Measurements from ENCODE around the gene TEX261.
"Not testable (repeated sequence)": the region's sequence is repeated elsewhere in the genome, so short reads cannot be mapped to it uniquely, and the experiment has no call there.

TEX261 gene

DNA sequence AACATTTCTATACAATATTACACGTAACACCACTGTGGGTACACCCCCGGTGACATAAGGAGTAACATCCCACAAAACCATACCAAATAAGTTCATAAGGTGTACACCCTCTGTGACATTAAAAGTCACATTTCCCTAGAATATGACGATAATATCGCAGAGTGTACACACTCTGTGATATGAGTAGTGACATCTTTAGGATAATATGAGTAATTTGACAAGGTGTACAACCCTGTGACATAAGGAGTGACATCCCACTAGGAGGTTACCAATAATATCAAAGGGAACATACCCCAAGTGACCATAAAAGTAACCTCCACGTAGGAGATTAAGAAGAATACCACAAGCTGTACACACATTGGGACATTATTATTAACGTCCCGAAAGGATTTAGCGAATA is 24.0 kb upstream of the TEX261 start:
- DNase-seq, result no peak
- H3K36me3 ChIP-seq (replicated peaks), result no peaks in the 10 kb centered on the region
- H3K27ac ChIP-seq, result no peak overlapping the region
- in situ Hi-C loops (cut with HindIII; ENCODE audit: low pct_ligation_motif_present, low sequenced_read_pairs), result no loop called here
- no peak overlapping the region for H3K4me3 ChIP-seq (ENCODE audit: low read depth, low read length)
- no peaks in the 10 kb centered on the region for H3K27me3 ChIP-seq (replicated peaks)
- TF ChIP-seq, protein P1, sequence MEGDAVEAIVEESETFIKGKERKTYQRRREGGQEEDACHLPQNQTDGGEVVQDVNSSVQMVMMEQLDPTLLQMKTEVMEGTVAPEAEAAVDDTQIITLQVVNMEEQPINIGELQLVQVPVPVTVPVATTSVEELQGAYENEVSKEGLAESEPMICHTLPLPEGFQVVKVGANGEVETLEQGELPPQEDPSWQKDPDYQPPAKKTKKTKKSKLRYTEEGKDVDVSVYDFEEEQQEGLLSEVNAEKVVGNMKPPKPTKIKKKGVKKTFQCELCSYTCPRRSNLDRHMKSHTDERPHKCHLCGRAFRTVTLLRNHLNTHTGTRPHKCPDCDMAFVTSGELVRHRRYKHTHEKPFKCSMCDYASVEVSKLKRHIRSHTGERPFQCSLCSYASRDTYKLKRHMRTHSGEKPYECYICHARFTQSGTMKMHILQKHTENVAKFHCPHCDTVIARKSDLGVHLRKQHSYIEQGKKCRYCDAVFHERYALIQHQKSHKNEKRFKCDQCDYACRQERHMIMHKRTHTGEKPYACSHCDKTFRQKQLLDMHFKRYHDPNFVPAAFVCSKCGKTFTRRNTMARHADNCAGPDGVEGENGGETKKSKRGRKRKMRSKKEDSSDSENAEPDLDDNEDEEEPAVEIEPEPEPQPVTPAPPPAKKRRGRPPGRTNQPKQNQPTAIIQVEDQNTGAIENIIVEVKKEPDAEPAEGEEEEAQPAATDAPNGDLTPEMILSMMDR (IDR thresholded peaks at IDR 0.05; ENCODE audit: low read depth, low read length, missing control alignments), result no peak

DNA sequence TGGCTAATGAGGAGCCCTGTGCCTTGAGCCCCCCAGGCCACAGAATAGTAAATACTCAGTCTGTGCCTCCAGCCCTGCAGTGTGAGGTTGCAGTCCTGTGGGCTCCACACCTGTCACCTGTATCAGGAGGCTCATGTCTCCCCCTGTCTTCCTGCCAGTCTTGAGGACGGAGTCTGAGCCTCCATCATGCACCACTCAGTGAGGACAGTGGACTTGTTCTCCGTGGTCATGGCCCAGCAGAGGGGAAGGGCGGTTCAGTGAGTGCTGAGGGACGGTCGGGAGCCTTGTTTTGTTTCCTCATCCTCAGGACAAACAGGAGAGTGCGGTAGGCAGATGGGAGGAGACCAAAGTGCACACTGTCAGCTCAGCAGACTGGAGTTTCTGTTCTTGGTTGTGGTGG is 17.1 kb upstream of the TEX261 start:
- H3K27ac ChIP-seq; H3K36me3 ChIP-seq (replicated peaks); H3K4me3 ChIP-seq (ENCODE audit: low read depth, low read length); DNase-seq; H3K27me3 ChIP-seq (replicated peaks); in situ Hi-C loops (cut with HindIII; ENCODE audit: low pct_ligation_motif_present, low sequenced_read_pairs): not testable (repeated sequence)

GRCh38 chr2:71008342-71008741 is 13.7 kb upstream of the TEX261 start:
- TF ChIP-seq, protein P1 (IDR thresholded peaks at IDR 0.05; ENCODE audit: low read depth, low read length, missing control alignments), result no peak
- in situ Hi-C loops (cut with HindIII; ENCODE audit: low pct_ligation_motif_present, low sequenced_read_pairs), result no loop called here
- no peak for DNase-seq
- H3K27me3 ChIP-seq (replicated peaks), result no peaks in the 10 kb centered on the region
- no peaks in the 10 kb centered on the region for H3K36me3 ChIP-seq (replicated peaks)
- H3K27ac ChIP-seq, result no peak overlapping the region
- H3K4me3 ChIP-seq (ENCODE audit: low read depth, low read length), result no peak overlapping the region

DNA sequence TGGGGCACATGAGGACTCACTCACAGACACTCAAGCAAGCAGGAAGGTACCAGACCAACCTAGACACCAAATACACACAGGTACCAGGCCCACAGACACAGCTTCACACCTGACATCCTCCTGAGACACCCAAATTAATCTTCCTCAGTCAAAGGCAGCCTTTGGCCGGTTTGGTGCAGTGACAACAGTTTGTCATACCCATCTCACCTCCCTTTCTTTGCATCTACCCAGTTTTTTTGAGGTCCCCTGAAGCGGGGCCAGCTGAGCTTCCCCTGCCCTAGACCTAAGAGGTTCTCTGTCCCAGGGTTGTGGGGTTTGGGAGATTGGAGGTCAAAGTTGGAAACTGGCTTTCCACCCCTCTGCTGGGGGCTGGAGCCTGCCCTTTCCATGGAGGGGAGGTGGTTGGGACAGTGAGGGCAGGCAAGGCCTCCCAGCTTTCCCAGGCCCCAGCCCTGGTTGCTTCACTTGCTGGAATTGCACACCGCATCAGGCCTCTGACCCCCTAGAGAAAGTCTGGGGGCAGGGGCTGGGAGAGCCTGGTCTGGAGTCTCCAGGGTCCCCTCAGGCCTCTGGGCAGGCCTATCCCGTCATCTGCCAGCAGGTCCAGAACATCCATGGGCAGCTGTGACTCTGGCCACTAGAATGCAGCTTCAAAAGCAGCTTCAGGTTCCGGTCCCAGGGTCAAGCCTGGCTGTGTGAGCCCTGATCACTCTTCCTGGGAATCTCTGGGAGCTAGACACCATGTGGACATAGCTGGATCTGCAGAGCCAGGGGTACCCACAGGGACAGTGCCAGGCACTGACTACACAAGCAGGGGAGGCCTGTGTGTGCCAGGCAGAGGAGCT is 12.5 kb upstream of the TEX261 start:
- Histone ChIP-seq H3K27me3 (replicated peaks) (no peaks in the 10 kb centered on the region), H3K4me3 (ENCODE audit: low read depth, low read length) (no peak overlapping the region), H3K27ac (no peak overlapping the region), H3K36me3 (replicated peaks) (no peaks in the 10 kb centered on the region)
- DNase-seq, result no peak
- in situ Hi-C loops (cut with HindIII; ENCODE audit: low pct_ligation_motif_present, low sequenced_read_pairs), result no loop called here
- TF ChIP-seq, protein P1 (IDR thresholded peaks at IDR 0.05; ENCODE audit: low read depth, low read length, missing control alignments), result no peak

DNA sequence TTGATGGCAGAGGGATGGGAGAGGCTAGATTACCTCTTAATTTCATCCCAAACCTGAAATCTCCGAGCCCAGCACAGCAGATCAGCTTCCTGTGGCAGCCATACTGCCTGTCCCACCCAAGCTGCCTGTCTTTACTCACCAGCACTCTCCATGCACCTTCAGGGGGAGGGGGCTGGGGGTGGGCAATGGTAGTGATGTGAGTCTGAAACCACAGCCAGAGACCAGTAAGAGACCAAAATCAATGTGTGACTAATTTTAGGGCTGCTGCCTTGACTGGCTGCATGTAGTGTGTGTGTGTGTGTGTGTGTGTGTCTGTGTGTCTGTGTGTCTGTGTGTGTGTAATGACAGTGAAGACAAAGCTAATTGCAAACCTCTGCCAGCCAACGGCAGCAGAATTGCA is 11.7 kb upstream of the TEX261 start:
- in situ Hi-C loops (cut with HindIII; ENCODE audit: low pct_ligation_motif_present, low sequenced_read_pairs), result no loop called here

More for the DNA sequence above, 11.7 kb upstream of the TEX261 start:
- no peak for DNase-seq
- Histone ChIP-seq H3K36me3 (replicated peaks) (no peaks in the 10 kb centered on the region), H3K27ac (no peak overlapping the region), H3K27me3 (replicated peaks) (no peaks in the 10 kb centered on the region), H3K4me3 (ENCODE audit: low read depth, low read length) (no peak overlapping the region)
- TF ChIP-seq, protein P1 (IDR thresholded peaks at IDR 0.05; ENCODE audit: low read depth, low read length, missing control alignments), result no peak

Measured in brain microvascular endothelial cell (primary cell).